ENCODE measurements around the gene RAD51B.
"Not testable (repeated sequence)": the region's sequence is repeated elsewhere in the genome, so short reads cannot be mapped to it uniquely, and the experiment has no call there.

RAD51B gene

GRCh38 chr14:68658943-68659931 lies 839.7 kb downstream of the RAD51B start:
- Histone ChIP-seq H3K9ac (no peak overlapping the region), H3K4me3 (no peak overlapping the region), H4K20me1 (no peaks in the 10 kb centered on the region), H3K4me1 (peaks cover 82% of the 10 kb centered on the region), H3K9me3 (no peaks in the 10 kb centered on the region), H3K27ac (peak overlapping the region; percentile 18; the same call in 1 of the 2 replicates), H3K4me2 (peak overlapping the region; percentile 17; the same call in 1 of the 2 replicates), H3K36me3 (no peaks in the 10 kb centered on the region), H3K27me3 (no peaks in the 10 kb centered on the region)
- no peak for TF ChIP-seq Cebpa-rat (IDR thresholded peaks at IDR 0.05)

GRCh38 chr14:68660495-68660894 lies 840.9 kb downstream of the RAD51B start:
- H3K36me3 ChIP-seq = no peaks in the 10 kb centered on the region
- H3K27me3 ChIP-seq = no peaks in the 10 kb centered on the region
- H3K4me2 ChIP-seq = peak overlapping the region; percentile 27
- H3K9ac ChIP-seq = no peak overlapping the region
- peaks cover 82% of the 10 kb centered on the region for H3K4me1 ChIP-seq
- H3K4me3 ChIP-seq = no peak overlapping the region
- H3K27ac ChIP-seq = no peak overlapping the region
- no peak for TF ChIP-seq Cebpa-rat (IDR thresholded peaks at IDR 0.05)
- peaks cover 6% of the 10 kb centered on the region; the same call in 1 of the 2 replicates for H3K9me3 ChIP-seq
- H4K20me1 ChIP-seq = no peaks in the 10 kb centered on the region

GRCh38 chr14:68661226-68662225 lies 841.9 kb downstream of the RAD51B start:
- no peak overlapping the region for H3K9ac ChIP-seq
- no peaks in the 10 kb centered on the region for H3K36me3 ChIP-seq
- H3K27me3 ChIP-seq = no peaks in the 10 kb centered on the region
- no peak for TF ChIP-seq Cebpa-rat (IDR thresholded peaks at IDR 0.05)
- peaks cover 6% of the 10 kb centered on the region; the same call in 1 of the 2 replicates for H3K9me3 ChIP-seq
- no peaks in the 10 kb centered on the region for H4K20me1 ChIP-seq
- H3K27ac ChIP-seq = no peak overlapping the region
- H3K4me1 ChIP-seq = peaks cover 82% of the 10 kb centered on the region
- H3K4me2 ChIP-seq = peak overlapping the region; percentile 27
- H3K4me3 ChIP-seq = no peak overlapping the region

- no peak for TF ChIP-seq Cebpa-rat (IDR thresholded peaks at IDR 0.05)
- peaks cover 6% of the 10 kb centered on the region; the same call in 1 of the 2 replicates for H3K9me3 ChIP-seq
- no peaks in the 10 kb centered on the region for H4K20me1 ChIP-seq
- H3K4me3 ChIP-seq = no peak overlapping the region
- H3K4me2 ChIP-seq = no peak overlapping the region
- no peaks in the 10 kb centered on the region for H3K36me3 ChIP-seq
- H3K9ac ChIP-seq = no peak overlapping the region
- no peak overlapping the region for H3K27ac ChIP-seq
- no peaks in the 10 kb centered on the region for H3K27me3 ChIP-seq
- H3K4me1 ChIP-seq = peaks cover 83% of the 10 kb centered on the region
These were observed 842.8 kb downstream of the RAD51B start for GRCh38 chr14:68662392-68662791.

GRCh38 chr14:68662826-68663225 lies 843.2 kb downstream of the RAD51B start:
- not testable (repeated sequence) for H4K20me1 ChIP-seq, H3K27me3 ChIP-seq, H3K4me2 ChIP-seq, H3K27ac ChIP-seq, H3K4me3 ChIP-seq, H3K9me3 ChIP-seq, H3K36me3 ChIP-seq, H3K9ac ChIP-seq
- peaks cover 87% of the 10 kb centered on the region for H3K4me1 ChIP-seq

- no peak for TF ChIP-seq Cebpa-rat (IDR thresholded peaks at IDR 0.05)
- H3K36me3 ChIP-seq = no peaks in the 10 kb centered on the region
- no peak overlapping the region for H3K9ac ChIP-seq
- H3K4me2 ChIP-seq = peak overlapping the region; percentile 19; the same call in 1 of the 2 replicates
- no peaks in the 10 kb centered on the region for H3K27me3 ChIP-seq
- H4K20me1 ChIP-seq = no peaks in the 10 kb centered on the region
- peaks cover 9% of the 10 kb centered on the region; the same call in 1 of the 2 replicates for H3K9me3 ChIP-seq
- no peak overlapping the region for H3K27ac ChIP-seq
- peaks cover 94% of the 10 kb centered on the region for H3K4me1 ChIP-seq
- no peak overlapping the region for H3K4me3 ChIP-seq
These were observed 844.0 kb downstream of the RAD51B start for GRCh38 chr14:68663385-68664076.

- Histone ChIP-seq H3K36me3 (no peaks in the 10 kb centered on the region), H3K4me2 (peak overlapping the region; percentile 25), H3K4me1 (peaks cover 95% of the 10 kb centered on the region), H3K4me3 (no peak overlapping the region), H3K9ac (no peak overlapping the region), H3K9me3 (peaks cover 9% of the 10 kb centered on the region; the same call in 1 of the 2 replicates), H3K27ac (0 out of 2 replicates have a peak overlapping the region, but pooled peaks have one; percentile 43), H3K27me3 (no peaks in the 10 kb centered on the region), H4K20me1 (no peaks in the 10 kb centered on the region)
- TF ChIP-seq Cebpa-rat (IDR thresholded peaks at IDR 0.05) = no peak
These were observed 844.7 kb downstream of the RAD51B start for GRCh38 chr14:68664225-68664681.

GRCh38 chr14:68665131-68665530 lies 845.6 kb downstream of the RAD51B start:
- peaks cover 9% of the 10 kb centered on the region; the same call in 1 of the 2 replicates for H3K9me3 ChIP-seq
- H3K27ac ChIP-seq = 0 out of 2 replicates have a peak overlapping the region, but pooled peaks have one; percentile 43
- no peak overlapping the region for H3K9ac ChIP-seq
- H3K27me3 ChIP-seq = no peaks in the 10 kb centered on the region
- H3K4me3 ChIP-seq = no peak overlapping the region
- H4K20me1 ChIP-seq = no peaks in the 10 kb centered on the region
- no peak overlapping the region for H3K4me2 ChIP-seq
- H3K4me1 ChIP-seq = peaks cover 99% of the 10 kb centered on the region
- no peaks in the 10 kb centered on the region for H3K36me3 ChIP-seq
- TF ChIP-seq Cebpa-rat (IDR thresholded peaks at IDR 0.05) = no peak

- Histone ChIP-seq H3K9me3 (peaks cover 9% of the 10 kb centered on the region; the same call in 1 of the 2 replicates), H4K20me1 (no peaks in the 10 kb centered on the region), H3K9ac (no peak overlapping the region), H3K4me1 (peaks cover 100% of the 10 kb centered on the region), H3K4me2 (peak overlapping the region; percentile 82), H3K27ac (peak overlapping the region; percentile 50; the same call in 1 of the 2 replicates), H3K4me3 (no peak overlapping the region), H3K36me3 (no peaks in the 10 kb centered on the region), H3K27me3 (no peaks in the 10 kb centered on the region)
- TF ChIP-seq Cebpa-rat (IDR thresholded peaks at IDR 0.05) = no peak
These were observed 846.2 kb downstream of the RAD51B start for GRCh38 chr14:68665792-68666204.
